Measurements from ENCODE around the gene EQTN. TPM values are rescaled to one million over a fixed set of nuclear protein-coding genes. Genes with fewer than 3 reads are reported as not detected.
"Not testable (repeated sequence)": the region's sequence is repeated elsewhere in the genome, so short reads cannot be mapped to it uniquely, and the experiment has no call there.

EQTN gene
- total RNA-seq, 2 experiments from 2014 or later = not detected

DNA sequence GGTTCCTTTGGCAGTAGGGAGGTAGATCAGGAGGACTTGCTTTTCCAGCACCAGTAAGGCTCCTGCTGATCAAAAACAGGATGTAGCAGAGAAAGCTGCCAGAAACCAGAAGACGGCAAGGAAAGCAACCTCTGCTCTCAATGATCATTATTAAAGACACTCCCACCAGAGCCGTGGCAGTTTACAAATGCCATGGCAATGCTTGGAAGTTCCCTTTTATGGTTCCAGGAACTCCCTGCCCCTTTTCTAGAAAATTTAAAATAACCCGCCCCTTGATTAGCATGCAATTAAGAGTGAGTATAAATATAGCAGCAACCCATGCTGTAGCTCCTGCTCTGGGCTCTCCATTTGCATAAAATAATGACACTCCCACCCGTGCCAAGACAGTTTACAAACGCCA lies 16.1 kb downstream of the EQTN start:
- Mint-ChIP-seq H3K4me3 (no peak overlapping the region), H3K36me3 (no peaks in the 10 kb centered on the region), H3K9me3 (ENCODE audit: low read depth) (no peaks in the 10 kb centered on the region), H3K4me1 (peaks cover 2% of the 10 kb centered on the region), H3K27ac (no peak overlapping the region), H3K27me3 (peaks cover 12% of the 10 kb centered on the region)
- no peak for DNase-seq
- ATAC-seq = no peak
- CTCF ChIA-PET = interaction anchor here (1.2 kb wide), 1 partner anchor 9 kb away, joined by 3 read pairs; no protein-coding TSS in a partner anchor

DNA sequence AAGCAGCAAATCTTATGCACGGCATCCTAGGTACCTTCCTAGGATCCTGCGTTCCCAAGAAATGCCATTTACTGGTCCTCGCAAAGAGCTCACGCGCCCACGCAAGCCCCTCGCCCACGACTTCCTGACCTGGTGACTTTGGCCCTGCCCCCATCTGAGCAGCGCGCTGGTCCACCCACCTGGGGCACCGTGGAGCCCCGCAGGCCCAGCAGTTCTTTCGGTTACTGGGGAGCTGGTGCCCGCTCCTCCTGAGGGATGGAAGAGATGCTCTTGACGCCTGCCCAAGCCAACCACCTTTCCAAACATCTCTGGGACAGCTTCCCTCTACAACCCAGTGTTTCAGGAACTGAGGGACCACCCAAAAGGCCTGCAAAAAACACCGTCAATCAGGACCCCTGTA lies 16.7 kb downstream of the EQTN start:
- no peak overlapping the region for H3K4me3 Mint-ChIP-seq
- H3K4me1 Mint-ChIP-seq = peaks cover 2% of the 10 kb centered on the region

DNA sequence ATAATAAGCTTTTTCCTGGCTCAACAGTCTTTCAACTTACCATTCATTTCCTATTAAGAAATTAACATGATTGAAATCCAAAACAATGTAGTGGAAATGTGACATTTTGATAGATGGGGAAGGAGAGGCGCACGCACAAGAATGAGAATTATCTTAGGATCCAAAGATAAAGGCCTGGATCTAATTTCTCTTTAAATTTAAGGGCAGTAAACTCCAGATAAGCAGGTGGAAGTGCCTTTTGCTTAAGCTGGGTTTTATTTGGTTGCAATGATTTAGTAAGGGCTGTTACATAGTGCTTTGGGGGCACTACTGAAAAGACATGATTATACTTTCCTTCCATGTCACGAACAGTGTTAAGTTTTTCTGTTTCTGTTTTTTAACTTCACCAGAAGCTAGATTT lies 17.3 kb downstream of the EQTN start:
- ATAC-seq = no peak
- CTCF ChIA-PET = interaction anchor here (0.8 kb wide), 1 partner anchor 482 kb away, joined by 3 read pairs; no protein-coding TSS in a partner anchor
- Mint-ChIP-seq H3K4me3 (no peak overlapping the region), H3K36me3 (no peaks in the 10 kb centered on the region), H3K4me1 (peaks cover 2% of the 10 kb centered on the region), H3K27me3 (peaks cover 11% of the 10 kb centered on the region), H3K27ac (no peak overlapping the region), H3K9me3 (ENCODE audit: low read depth) (no peaks in the 10 kb centered on the region)
- no peak for DNase-seq

More for the DNA sequence above, 16.7 kb downstream of the EQTN start:
- DNase-seq (no peak), ATAC-seq (no peak)
- no peak overlapping the region for H3K27ac Mint-ChIP-seq
- CTCF ChIA-PET = no interaction called here
- H3K36me3 Mint-ChIP-seq = no peaks in the 10 kb centered on the region
- no peaks in the 10 kb centered on the region for H3K9me3 Mint-ChIP-seq (ENCODE audit: low read depth)
- peaks cover 11% of the 10 kb centered on the region for H3K27me3 Mint-ChIP-seq

DNA sequence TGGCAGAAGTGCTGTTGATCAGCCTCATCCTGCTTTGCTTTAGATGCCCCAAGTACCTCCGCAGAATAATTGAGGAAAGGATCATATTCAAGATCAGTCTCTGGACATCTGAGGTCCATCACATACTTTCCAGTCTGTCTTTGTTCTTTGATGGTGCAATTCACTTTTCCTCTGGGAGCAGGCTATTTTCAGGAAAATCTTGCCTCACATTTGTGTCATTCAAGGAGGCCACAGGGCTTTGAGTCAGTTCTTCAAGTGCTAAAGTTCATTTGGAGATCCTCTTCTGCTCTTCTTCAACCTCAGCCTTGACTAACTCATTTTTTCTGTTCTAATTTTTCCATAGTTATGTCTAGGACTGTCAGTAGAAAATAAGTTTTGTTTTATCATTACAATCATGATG lies 18.6 kb downstream of the EQTN start:
- DNase-seq (no peak), ATAC-seq (no peak)
- H3K4me1 Mint-ChIP-seq = peaks cover 2% of the 10 kb centered on the region
- H3K27me3 Mint-ChIP-seq = peaks cover 11% of the 10 kb centered on the region
- H3K9me3 Mint-ChIP-seq (ENCODE audit: low read depth) = no peaks in the 10 kb centered on the region
- H3K27ac Mint-ChIP-seq = no peak overlapping the region
- no peaks in the 10 kb centered on the region for H3K36me3 Mint-ChIP-seq
- CTCF ChIA-PET = no interaction called here
- no peak overlapping the region for H3K4me3 Mint-ChIP-seq

DNA sequence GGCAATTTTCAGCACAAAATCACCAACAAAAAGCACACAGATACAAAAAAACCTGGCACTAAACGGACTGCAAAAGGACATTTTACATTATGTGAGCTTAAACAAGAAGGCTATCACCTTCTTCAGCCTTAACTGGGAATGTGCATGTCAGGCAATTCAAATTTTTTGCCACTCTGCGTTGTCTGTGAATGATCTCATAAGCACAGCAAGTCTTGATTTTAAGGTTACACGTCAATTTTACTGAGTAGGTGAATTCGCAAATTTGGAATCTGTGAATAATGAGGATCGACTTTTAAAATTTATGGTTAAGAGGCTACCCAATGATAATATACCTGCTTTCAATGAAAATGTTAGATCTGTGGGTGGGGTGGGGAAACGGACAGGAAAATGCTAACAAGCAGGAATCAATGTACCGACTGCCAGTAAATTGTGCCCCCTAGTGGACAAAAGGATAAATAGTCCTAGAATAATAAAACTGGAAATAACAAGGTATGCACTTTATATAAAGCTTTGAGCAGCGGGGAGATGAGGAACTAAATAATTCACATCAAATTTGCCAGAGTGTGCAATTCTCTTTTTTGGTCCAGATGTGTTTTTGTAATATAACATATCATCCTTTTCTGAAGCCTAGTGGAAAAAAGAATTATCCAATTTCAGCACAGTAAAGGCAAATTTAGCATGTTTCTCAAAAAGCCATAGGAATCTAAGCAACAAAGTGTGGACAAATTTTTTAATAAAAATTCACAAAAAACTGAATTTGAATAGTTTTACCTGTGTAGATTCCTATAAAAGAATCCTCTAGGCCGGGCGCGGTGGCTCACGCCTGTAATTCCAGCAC lies 20.5 kb downstream of the EQTN start:
- peaks cover 2% of the 10 kb centered on the region for H3K4me1 Mint-ChIP-seq
- H3K4me3 Mint-ChIP-seq = no peak overlapping the region
- no peaks in the 10 kb centered on the region for H3K9me3 Mint-ChIP-seq (ENCODE audit: low read depth)
- no peak for ATAC-seq
- H3K27ac Mint-ChIP-seq = no peak overlapping the region
- peaks cover 15% of the 10 kb centered on the region for H3K27me3 Mint-ChIP-seq
- CTCF ChIA-PET = interaction anchor here (0.8 to 1.0 kb wide), 2 partner anchors 110 to 240 kb away, joined by 3 read pairs; no protein-coding TSS in a partner anchor
- DNase-seq = no peak
- no peaks in the 10 kb centered on the region for H3K36me3 Mint-ChIP-seq

DNA sequence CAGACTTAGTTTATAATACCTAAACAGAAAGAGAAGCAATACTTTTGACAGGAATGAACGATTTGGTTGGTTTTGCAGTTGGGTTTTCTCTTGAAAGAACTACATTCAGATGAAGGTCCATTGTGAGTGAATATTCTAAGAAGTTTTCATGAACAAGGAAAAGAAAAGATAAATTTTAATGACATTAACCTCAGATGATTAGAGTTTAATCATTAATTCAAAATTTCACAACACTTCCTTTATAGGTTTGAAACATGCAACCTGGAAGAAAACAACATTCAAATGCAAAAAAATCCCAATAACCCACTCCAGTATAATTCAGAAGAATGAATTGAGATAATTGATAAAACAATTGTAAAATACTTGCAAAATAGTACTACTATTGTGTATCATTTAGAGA lies 23.8 kb downstream of the EQTN start:
- no peak for ATAC-seq
- CTCF ChIA-PET = no interaction called here
- H3K4me3 Mint-ChIP-seq = no peak overlapping the region
- peaks cover 2% of the 10 kb centered on the region for H3K4me1 Mint-ChIP-seq
- H3K27ac Mint-ChIP-seq = no peak overlapping the region
- H3K9me3 Mint-ChIP-seq (ENCODE audit: low read depth) = no peaks in the 10 kb centered on the region
- H3K36me3 Mint-ChIP-seq = no peaks in the 10 kb centered on the region
- H3K27me3 Mint-ChIP-seq = peaks cover 9% of the 10 kb centered on the region
- no peak for DNase-seq

DNA sequence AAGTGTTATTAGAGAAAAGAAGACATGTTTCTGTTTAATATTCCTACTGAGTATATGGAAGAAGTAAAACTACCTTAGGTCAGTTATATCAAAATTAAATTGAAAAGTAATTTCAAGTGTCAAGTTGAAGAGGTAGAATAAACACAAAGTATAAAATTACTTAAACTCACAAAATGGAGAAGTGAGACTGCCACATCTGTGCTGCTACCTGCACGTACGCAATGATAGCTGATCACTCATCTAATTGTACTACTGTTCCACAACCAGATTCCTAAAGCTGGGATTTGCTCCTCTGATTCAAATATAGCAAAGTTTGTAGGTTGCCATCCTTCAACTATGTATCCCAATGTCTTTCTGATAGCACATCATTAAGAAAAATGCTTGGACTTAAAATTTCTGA lies 24.8 kb downstream of the EQTN start:
- Mint-ChIP-seq H3K4me1 (peaks cover 2% of the 10 kb centered on the region), H3K4me3 (no peak overlapping the region), H3K36me3 (no peaks in the 10 kb centered on the region), H3K27ac (no peak overlapping the region), H3K27me3 (peaks cover 6% of the 10 kb centered on the region), H3K9me3 (ENCODE audit: low read depth) (no peaks in the 10 kb centered on the region)
- CTCF ChIA-PET = interaction anchor here (1.6 kb wide), 1 partner anchor 9 kb away, joined by 3 read pairs; no protein-coding TSS in a partner anchor
- ATAC-seq (no peak), DNase-seq (no peak)

DNA sequence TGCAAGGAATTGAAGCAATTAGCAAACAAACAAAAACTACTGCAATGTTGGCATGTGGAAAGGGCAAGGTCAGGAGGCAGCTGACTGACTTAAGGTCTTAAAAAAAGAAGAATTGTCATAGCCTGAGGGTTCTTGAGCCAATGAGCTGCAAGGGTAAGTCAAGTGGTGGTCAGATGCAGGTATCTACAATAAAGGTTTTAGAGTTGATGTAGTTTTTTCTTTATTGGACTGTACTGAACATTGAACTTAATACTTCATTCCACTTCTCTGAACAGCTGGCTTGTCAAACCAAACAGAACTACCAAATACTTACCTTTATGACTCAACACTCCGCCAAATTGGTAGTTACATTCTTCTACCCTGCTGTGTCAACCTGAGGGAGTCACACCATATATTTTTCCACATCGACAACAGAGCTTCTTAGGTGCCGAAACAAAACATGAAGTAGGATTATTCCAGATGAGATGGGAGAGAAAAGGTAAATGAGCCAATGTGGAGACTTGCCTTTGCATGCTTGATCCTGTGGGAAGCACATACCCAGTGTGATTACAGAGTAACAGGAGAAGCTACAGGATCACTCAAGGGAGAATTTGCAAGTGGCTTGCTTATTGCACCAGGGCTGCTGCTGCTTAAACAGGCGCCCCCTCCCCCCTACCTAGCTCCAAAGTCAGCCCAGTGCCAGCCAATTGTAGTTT lies 35.3 kb downstream of the EQTN start:
- CTCF ChIA-PET = no interaction called here
- no peaks in the 10 kb centered on the region for H3K36me3 Mint-ChIP-seq
- no peaks in the 10 kb centered on the region for H3K4me1 Mint-ChIP-seq
- no peak overlapping the region for H3K27ac Mint-ChIP-seq
- H3K4me3 Mint-ChIP-seq = no peak overlapping the region
- H3K27me3 Mint-ChIP-seq = peaks cover 2% of the 10 kb centered on the region
- ATAC-seq (no peak), DNase-seq (no peak)
- H3K9me3 Mint-ChIP-seq (ENCODE audit: low read depth) = no peaks in the 10 kb centered on the region

DNA sequence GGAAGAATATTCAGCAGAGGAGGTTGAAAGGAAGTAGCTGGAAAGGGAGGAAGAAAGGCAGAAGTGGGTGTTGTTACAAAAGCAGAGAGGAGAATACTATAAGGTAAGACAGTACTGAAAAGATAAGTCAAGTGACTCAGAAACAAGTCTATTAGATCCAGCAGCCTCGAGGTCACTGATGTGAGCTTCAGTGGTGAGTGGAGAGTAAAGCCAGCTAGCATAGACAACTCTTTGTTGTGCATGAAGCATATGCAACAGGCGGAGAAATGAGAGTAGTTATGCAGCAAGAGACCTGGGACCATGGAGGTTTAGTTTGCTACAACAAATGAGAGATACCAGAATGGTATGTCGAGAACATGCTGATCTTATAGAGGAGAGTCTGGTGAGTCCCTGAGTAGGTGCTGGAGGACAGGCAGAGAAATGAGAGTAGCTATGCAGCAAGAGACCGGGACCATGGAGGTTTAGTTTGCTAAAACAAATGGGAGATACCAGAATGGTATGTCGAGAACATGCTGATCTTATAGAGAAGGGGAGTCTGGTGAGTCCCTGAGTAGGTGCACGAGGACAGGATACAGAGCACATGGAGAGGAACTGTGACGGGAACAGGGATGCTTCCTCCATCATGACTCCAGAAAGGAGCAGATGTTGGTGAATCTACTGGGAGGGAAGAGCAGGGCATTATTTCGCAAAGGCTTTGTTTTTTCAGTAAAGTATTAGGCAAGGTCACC lies 36.0 kb downstream of the EQTN start:
- H3K27me3 Mint-ChIP-seq = peaks cover 2% of the 10 kb centered on the region
- DNase-seq (no peak), ATAC-seq (no peak)
- no peaks in the 10 kb centered on the region for H3K36me3 Mint-ChIP-seq
- CTCF ChIA-PET = no interaction called here
- no peaks in the 10 kb centered on the region for H3K9me3 Mint-ChIP-seq (ENCODE audit: low read depth)
- no peak overlapping the region for H3K4me3 Mint-ChIP-seq
- H3K4me1 Mint-ChIP-seq = no peaks in the 10 kb centered on the region
- H3K27ac Mint-ChIP-seq = no peak overlapping the region

DNA sequence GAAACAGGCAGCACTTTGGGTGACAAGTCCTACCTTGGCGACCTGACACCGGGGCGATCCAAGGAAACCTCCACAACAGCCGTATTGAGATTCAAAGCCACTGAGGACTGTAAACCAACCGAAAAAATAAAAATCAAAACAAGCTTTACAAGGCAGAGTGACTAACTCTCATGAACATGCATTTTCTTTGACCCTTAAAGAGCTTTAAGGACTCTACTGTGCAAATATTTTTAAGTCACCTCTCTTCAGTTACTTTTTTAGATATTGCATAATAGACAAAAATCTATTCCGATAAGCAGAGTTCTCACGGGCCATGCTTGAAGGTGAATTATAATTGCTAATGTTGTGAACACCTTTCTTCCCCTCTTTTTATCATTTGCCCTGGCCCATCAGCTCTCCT lies 38.3 kb downstream of the EQTN start:
- H3K4me1 Mint-ChIP-seq = no peaks in the 10 kb centered on the region
- H3K27ac Mint-ChIP-seq = no peak overlapping the region
- DNase-seq (no peak), ATAC-seq (no peak)
- no peaks in the 10 kb centered on the region for H3K36me3 Mint-ChIP-seq
- no peaks in the 10 kb centered on the region for H3K9me3 Mint-ChIP-seq (ENCODE audit: low read depth)
- no peak overlapping the region for H3K4me3 Mint-ChIP-seq
- H3K27me3 Mint-ChIP-seq = no peaks in the 10 kb centered on the region
- CTCF ChIA-PET = no interaction called here

DNA sequence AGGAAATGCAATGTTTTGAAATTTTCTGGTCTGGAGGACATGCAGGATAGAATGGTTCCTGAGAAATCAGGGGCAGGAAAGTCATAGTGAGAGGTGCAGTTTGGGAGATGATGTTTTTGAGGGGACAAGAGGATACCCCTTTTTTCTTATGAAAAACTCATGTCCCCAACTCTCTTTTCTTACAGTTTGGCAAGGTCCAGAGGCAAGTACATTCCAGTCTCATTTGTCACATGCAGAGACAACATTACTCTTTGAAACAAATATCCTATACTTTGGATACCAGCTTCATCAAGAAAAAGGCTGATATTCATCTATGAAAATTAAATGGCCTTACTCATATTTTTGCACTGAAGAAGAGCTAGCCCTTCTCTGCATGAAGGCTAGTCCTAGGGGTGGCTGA lies 48.2 kb downstream of the EQTN start:
- H3K9me3 Mint-ChIP-seq (ENCODE audit: low read depth) = no peaks in the 10 kb centered on the region
- DNase-seq (no peak), ATAC-seq (no peak)
- peaks cover 8% of the 10 kb centered on the region for H3K27me3 Mint-ChIP-seq
- H3K36me3 Mint-ChIP-seq = no peaks in the 10 kb centered on the region
- no peak overlapping the region for H3K27ac Mint-ChIP-seq
- CTCF ChIA-PET = interaction anchor here (0.8 kb wide), 1 partner anchor 374 kb away, joined by 3 read pairs; no protein-coding TSS in a partner anchor
- H3K4me1 Mint-ChIP-seq = no peaks in the 10 kb centered on the region
- H3K4me3 Mint-ChIP-seq = no peak overlapping the region

DNA sequence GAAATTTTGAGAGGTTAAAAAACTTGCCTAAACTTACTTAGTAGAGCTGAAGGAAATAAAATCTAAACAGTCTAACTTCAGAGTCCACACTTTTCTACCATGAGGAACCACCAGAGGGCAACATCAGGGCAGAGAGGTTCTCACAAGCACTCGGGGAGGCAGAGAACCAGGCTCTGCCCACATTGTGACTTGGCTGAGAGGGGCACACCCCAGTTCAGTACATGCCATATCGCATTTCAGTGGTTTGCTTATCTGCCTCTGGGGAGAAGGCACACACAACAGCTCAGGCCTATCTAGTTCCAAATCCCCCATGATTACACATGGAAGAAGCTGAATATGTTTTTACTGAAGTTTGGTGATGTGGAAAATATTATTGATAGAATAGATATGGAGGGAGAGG lies 49.2 kb downstream of the EQTN start:
- H3K36me3 Mint-ChIP-seq = no peaks in the 10 kb centered on the region
- H3K4me1 Mint-ChIP-seq = no peaks in the 10 kb centered on the region
- CTCF ChIA-PET = no interaction called here
- DNase-seq (no peak), ATAC-seq (no peak)
- H3K9me3 Mint-ChIP-seq (ENCODE audit: low read depth) = no peaks in the 10 kb centered on the region
- peaks cover 12% of the 10 kb centered on the region for H3K27me3 Mint-ChIP-seq
- no peak overlapping the region for H3K27ac Mint-ChIP-seq
- no peak overlapping the region for H3K4me3 Mint-ChIP-seq

DNA sequence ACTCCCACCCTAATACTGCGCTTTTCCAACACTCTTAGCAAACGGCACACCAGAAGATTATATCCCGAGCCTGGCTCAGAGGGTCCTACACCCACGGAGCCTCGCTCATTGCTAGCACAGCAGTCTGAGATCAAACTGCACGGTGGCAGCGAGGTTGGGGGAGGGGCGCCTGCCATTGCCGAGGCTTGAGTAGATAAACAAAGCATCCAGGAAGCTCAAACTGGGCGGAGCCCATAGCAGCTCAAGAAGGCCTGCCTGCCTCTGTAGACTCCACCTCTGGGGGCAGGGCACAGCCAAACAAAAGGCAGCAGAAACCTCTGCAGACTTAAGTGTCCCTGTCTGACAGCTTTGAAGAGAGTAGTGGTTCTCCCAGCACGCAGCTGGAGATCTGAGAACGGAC lies 57.3 kb downstream of the EQTN start:
- H3K4me1 Mint-ChIP-seq; H3K27ac Mint-ChIP-seq; CTCF ChIA-PET; H3K4me3 Mint-ChIP-seq; H3K27me3 Mint-ChIP-seq; H3K36me3 Mint-ChIP-seq; DNase-seq; H3K9me3 Mint-ChIP-seq (ENCODE audit: low read depth); ATAC-seq: not testable (repeated sequence)

All from activated CD8-positive, alpha-beta memory T cell treated with anti-CD3 and anti-CD28 coated beads, Interleukin-2, amount 10 ng/mL, durations not matched to agents 7 days and 5 days (primary cell).